SHP77 treated with DMSO at 0.1 percent for 48 hours (cell line): ENCODE results near the gene OR51M1.

Source experiments
- DNase-seq: peaks from one replicate; lab custom pipeline; 2025; lab: John Stamatoyannopoulos, UW

The OR51M1 gene

DNA sequence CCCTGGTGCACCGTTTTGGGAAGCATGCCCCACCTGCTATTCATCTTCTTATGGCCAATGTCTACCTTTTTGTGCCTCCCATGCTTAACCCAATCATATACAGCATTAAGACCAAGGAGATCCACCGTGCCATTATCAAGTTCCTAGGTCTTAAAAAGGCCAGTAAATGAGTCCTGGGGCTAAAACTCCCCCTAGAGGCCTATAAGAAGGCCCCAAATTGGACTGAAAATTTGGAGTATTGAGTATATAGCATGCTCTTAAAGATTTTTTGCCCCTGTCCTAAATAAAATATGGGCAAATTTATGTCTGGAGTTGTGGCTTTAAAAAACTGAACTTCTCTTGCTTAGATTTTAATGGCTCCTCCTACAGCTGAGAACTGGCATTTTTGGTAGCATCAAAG, 6.6 kb downstream of the OR51M1 start:
- DNase-seq: no peak

DNA sequence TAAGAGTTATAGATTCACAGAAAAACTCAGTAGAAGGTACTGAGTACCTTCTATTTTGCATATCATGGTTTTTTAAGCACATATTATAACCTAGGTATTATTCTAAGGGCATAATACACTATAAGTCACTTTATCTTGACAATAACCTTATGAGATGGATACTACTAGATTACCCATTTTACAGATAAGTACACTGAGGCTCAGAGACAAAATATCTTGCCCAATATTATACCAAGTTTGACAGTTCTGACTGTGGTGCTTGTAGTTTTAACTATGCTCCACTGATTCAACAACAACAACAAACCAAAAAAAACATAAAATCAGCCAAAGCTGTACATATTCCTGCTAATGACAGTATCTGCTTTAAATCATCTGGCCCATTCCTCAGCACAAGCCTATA, 10.5 kb downstream of the OR51M1 start:
- no peak for DNase-seq

DNA sequence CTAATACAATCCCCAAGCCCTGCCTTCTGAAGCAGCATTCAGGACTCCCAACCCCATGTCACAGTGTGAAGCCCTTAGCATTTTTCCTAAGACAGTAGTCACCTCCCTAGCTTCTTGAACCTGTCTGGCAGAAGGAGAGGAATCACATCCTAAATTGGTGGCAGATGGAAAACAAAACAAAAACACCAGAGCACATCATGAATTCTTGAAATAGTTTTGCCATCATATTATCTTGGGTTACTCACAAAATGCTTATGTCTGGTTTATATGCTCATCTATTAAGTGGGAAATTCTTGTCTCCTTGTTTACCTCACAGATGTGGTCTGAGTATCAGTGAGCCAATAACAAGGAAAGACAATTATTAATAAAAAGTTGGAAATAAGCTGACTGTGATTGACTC, 15.3 kb downstream of the OR51M1 start:
- DNase-seq: no peak

DNA sequence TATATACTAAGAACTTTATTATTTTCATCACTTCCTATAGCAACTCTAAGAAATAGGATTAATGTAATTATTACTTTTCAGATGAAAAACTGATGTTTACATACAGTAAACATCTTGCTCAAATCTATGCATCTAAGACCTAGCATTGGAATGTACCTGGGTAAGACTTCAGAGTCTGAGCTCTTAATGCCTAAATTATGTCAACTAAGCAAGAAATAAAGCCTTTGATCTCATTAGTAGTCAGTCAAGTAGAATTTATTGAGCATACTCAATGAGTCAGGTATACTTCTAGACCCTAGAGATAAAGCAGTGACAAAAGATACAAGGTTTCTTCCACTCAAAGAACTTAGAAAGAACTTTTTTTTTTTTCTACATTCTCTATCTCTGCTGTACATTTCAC, 21.6 kb downstream of the OR51M1 start:
- DNase-seq: no peak

DNA sequence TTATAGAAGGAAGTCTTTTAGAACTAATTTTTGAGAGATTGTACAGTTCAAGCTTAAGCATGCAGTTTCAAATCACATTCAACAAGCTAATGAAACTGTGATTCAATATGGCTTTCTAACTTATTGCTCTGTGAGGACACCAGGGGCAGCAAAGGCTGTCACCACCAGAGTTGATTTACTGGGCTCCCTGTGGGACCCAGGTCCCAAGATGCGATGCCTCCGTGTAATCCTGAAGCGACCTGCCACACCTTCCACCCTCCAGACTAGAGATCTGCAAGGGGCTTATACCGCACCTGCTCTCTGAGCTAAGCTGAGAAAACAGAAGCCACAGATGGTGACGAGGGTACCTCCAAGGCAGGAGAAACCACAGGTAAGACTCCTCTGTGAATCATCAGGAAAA, 37.4 kb downstream of the OR51M1 start:
- DNase-seq: no peak

DNA sequence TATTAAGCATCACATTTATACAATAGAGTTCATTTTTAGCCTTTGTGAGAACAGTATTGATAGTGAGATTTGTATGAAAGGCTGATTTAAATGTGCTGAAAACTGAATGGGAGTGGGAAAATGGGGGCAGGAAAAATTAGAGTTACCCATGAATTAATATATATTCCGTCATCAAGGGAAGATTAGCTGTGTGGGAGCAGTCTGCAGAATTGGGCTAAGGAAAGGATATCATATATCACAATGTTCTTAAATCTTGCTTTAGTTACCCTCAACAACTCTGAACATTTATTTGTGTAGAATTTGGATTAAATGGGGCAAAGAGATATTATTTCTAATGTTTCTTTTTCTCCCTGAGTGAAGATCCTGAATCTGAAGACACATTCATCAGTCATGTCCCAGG, 38.2 kb downstream of the OR51M1 start, which contains the start of gene OR51Q1:
Gene OR51Q1, plus strand, starts transcription at position 301 of the 400 bp plus-strand sequence. Its CDS starts 90 bp downstream, at position 391.
- no peak for DNase-seq

DNA sequence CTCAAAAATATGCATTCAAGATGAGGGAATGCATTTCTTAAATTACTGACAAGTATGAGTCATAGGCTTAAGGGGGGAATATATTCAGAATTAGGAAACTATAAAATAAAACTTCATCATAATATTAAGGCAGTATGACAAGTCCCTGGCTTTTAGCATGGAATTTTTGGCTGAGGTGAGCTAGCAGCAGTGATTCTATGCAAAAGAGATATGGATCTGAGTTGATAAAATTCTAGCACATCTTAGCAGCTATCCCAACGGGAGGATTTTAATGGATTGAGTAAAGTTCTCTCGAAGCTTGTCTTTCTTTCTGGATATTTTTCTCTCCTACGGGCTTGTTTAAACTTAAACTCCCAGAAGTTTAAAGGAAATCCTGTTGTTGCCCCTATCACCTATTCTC, 39.5 kb downstream of the OR51M1 start:
- no peak for DNase-seq

DNA sequence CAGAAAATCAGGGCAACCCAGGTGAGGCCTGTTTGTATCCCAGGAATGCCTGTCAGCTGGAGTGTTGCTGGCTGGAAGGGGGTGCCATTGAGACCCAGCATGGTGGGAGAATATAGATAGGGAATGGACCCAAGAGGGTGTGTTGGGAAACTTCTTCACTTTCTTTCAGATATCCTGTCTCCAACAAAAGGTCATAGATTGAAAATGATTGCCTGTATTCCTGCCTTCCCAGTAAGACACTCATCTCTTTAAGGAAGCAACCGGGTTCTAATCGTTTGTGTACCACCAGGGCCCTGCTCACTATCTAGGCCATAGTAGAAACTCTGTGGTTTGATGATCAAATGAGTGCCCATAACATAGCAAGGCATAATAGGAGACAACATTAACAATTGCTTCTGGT, 57.8 kb downstream of the OR51M1 start, which contains the start of gene OR51I1:
Gene OR51I1, minus strand, starts transcription at position 101 of the 400 bp plus-strand sequence. Its CDS starts 0 bp downstream, at position 101.
- DNase-seq: no peak
